H1 (cell line): Measurements from ENCODE around the gene PTPRF.

Experiments used
- BACH1 ChIP-seq: IDR thresholded peaks from 2 replicates; pipeline ENCODE4 v1.6.1; 2012; ENCODE audit warnings: low read length, improper control_type of control experiment
- CBX8 ChIP-seq: fragments of 300-800, 300-1000 bp; sonication (generic); IDR thresholded peaks from 2 replicates; pipeline ENCODE4 v1.7.1; 2016; ENCODE audit warnings: low read depth, low read length, borderline replicate concordance
- CHD1 ChIP-seq: IDR thresholded peaks from 2 replicates; pipeline ENCODE4 v1.6.1; 2012; ENCODE audit warnings: low read depth, low read length, improper control_type of control experiment
- EGR1 ChIP-seq: IDR thresholded peaks from 2 replicates; pipeline ENCODE4 v1.6.1; 2011; ENCODE audit warnings: low read depth, low read length, borderline replicate concordance
- EZH2 ChIP-seq: fragments of 200-600 bp; sonication (generic); IDR thresholded peaks from 2 replicates; pipeline ENCODE4 v1.7.1; 2012; ENCODE audit warnings: low read depth, mild to moderate bottlenecking, moderate library complexity, low read length, inconsistent platforms; ENCODE audit not compliant: severe bottlenecking
- POLR2A ChIP-seq, 2 experiments: IDR thresholded peaks; 1 replicate in 1 of 2; 2 replicates in 1 of 2; pipeline ENCODE4 v1.6.1; 2011; ENCODE audit warnings: low read depth in 2 of 2, low read length in 2 of 2, mild to moderate bottlenecking in 2 of 2; ENCODE audit errors: control extremely low read depth in 1 of 2
- POLR2AphosphoS5 ChIP-seq: IDR thresholded peaks from 2 replicates; pipeline ENCODE4 v1.6.1; 2011; ENCODE audit warnings: low read depth, low read length
- POU5F1 ChIP-seq: IDR thresholded peaks from 2 replicates; pipeline ENCODE4 v1.6.1; 2011; ENCODE audit warnings: low read depth, mild to moderate bottlenecking, low read length, moderate library complexity
- RAD21 ChIP-seq, 2 experiments: IDR thresholded peaks in 1 of 2; conservative IDR thresholded peaks in 1 of 2; 2 replicates each; pipeline ENCODE4 v1.6.1; 2011; ENCODE audit warnings: low read depth in 2 of 2, low read length in 2 of 2, improper control_type of control experiment in 1 of 2, inconsistent platforms in 1 of 2, mild to moderate bottlenecking in 1 of 2, moderate library complexity in 1 of 2
- RFX5 ChIP-seq: IDR thresholded peaks from 2 replicates; pipeline ENCODE4 v1.6.1; 2011; ENCODE audit warnings: low read depth, low read length, improper control_type of control experiment, borderline replicate concordance
- RNF2 ChIP-seq: fragments of 200-900, 300-1000 bp; sonication (generic); IDR thresholded peaks from 2 replicates; pipeline ENCODE4 v1.7.1; 2016; ENCODE audit warnings: borderline replicate concordance, low read depth, mild to moderate bottlenecking, antibody characterized with exemption, low read length; ENCODE audit not compliant: poor library complexity, severe bottlenecking; ENCODE audit errors: missing control alignments
- ZNF274 ChIP-seq: IDR thresholded peaks from 2 replicates; pipeline ENCODE4 v1.7.0; 2012; ENCODE audit warnings: low read length, borderline replicate concordance; ENCODE audit errors: extremely low read depth
- TF ChIP-seq, protein P1 (sequence below), 3 experiments: IDR thresholded peaks; 1 replicate in 2 of 3; 2 replicates in 1 of 3; pipeline versions ENCODE4 v1.5.1 to v1.6.1; 2011; ENCODE audit warnings: low read length in 3 of 3, mild to moderate bottlenecking in 3 of 3, inconsistent platforms in 2 of 3, low read depth in 1 of 3, moderate library complexity in 1 of 3; ENCODE audit not compliant: insufficient read depth in 1 of 3; ENCODE audit errors: control extremely low read depth in 1 of 3

DNA sequence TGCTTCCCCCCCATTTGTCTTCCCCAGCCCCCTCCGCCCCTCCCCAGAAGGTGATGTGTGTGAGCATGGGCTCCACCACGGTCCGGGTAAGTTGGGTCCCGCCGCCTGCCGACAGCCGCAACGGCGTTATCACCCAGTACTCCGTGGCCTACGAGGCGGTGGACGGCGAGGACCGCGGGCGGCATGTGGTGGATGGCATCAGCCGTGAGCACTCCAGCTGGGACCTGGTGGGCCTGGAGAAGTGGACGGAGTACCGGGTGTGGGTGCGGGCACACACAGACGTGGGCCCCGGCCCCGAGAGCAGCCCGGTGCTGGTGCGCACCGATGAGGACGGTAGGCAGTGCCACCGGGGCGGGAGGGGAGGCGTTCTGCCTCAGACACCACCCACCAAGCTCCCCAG lies 67.0 kb downstream of the PTPRF start:
- TF ChIP-seq ZNF274 (no peak), POLR2AphosphoS5 (no peak), BACH1 (no peak), POLR2A (IDR thresholded peaks at IDR 0.05; ENCODE audit: control extremely low read depth in 1 of 2, low read depth in 2 of 2, low read length in 2 of 2) (no peak), EGR1 (no peak), EZH2 (no peak), RFX5 (no peak), CBX8 (no peak), RNF2 (no peak), POU5F1 (no peak), CHD1 (no peak), RAD21 (IDR thresholded peaks at IDR 0.05 in 1 of 2, conservative IDR thresholded peaks at IDR 0.05 in 1 of 2; ENCODE audit: low read depth in 2 of 2, low read length in 2 of 2) (no peak)
- TF ChIP-seq, protein P1, sequence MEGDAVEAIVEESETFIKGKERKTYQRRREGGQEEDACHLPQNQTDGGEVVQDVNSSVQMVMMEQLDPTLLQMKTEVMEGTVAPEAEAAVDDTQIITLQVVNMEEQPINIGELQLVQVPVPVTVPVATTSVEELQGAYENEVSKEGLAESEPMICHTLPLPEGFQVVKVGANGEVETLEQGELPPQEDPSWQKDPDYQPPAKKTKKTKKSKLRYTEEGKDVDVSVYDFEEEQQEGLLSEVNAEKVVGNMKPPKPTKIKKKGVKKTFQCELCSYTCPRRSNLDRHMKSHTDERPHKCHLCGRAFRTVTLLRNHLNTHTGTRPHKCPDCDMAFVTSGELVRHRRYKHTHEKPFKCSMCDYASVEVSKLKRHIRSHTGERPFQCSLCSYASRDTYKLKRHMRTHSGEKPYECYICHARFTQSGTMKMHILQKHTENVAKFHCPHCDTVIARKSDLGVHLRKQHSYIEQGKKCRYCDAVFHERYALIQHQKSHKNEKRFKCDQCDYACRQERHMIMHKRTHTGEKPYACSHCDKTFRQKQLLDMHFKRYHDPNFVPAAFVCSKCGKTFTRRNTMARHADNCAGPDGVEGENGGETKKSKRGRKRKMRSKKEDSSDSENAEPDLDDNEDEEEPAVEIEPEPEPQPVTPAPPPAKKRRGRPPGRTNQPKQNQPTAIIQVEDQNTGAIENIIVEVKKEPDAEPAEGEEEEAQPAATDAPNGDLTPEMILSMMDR (IDR thresholded peaks at IDR 0.05; ENCODE audit: control extremely low read depth in 1 of 3, insufficient read depth in 1 of 3, low read depth in 1 of 3, low read length in 3 of 3) = no peak
